GM10248 (cell line): ENCODE measurements around the gene C1QTNF7.

Source experiments
- CTCF ChIA-PET: fragments of 300-600 bp; sonication (Branson Sonifier 250); formaldehyde crosslinking; extraction: SDS; loops from one replicate; lab custom pipeline; 2021; ENCODE audit warnings: antibody characterized with exemption; lab: Yijun Ruan, JAX
- POLR2A ChIA-PET: fragments of 350-650 bp; sonication (Branson Sonifier 250); formaldehyde crosslinking; extraction: SDS; loops from one replicate; lab custom pipeline; 2020; ENCODE audit warnings: antibody characterized with exemption; lab: Yijun Ruan, JAX
- DNase-seq: peaks from one replicate; pipeline ENCODE4 v3.0.0; 2012; ENCODE audit errors: extremely low spot score
- CTCF ChIP-seq: IDR thresholded peaks from 2 replicates; pipeline ENCODE4 v1.5.1; 2012; ENCODE audit warnings: mild to moderate bottlenecking, low read depth; ENCODE audit errors: extremely low read depth, missing control alignments, control extremely low read depth

Gene C1QTNF7

GRCh38 chr4:15428611-15429010, 778 bp downstream of the C1QTNF7 start:
- no peak for TF ChIP-seq CTCF

GRCh38 chr4:15434091-15434490, 6.3 kb downstream of the C1QTNF7 start:
- POLR2A ChIA-PET: no interaction called here
- no peak for DNase-seq
- CTCF ChIA-PET: interaction anchor here (0.7 to 1.8 kb wide), 2 partner anchors 23 to 1777 kb away, joined by 3 to 5 read pairs; no protein-coding TSS in a partner anchor
- no peak for TF ChIP-seq CTCF

More at GRCh38 chr4:15428611-15429010, 778 bp downstream of the C1QTNF7 start:
- ChIA-PET CTCF (no interaction called here), POLR2A (no interaction called here)
- no peak for DNase-seq

- CTCF ChIA-PET: interaction anchor here (0.7 to 1.8 kb wide), 2 partner anchors 23 to 1778 kb away, joined by 3 to 5 read pairs; no protein-coding TSS in a partner anchor
- DNase-seq: no peak
- POLR2A ChIA-PET: no interaction called here
- no peak for TF ChIP-seq CTCF
These were observed 6.8 kb downstream of the C1QTNF7 start for GRCh38 chr4:15434676-15435075.

GRCh38 chr4:15436513-15436912, 8.7 kb downstream of the C1QTNF7 start:
- ChIA-PET POLR2A (no interaction called here), CTCF (interaction anchor here (0.8 to 1.7 kb wide), 2 partner anchors 21 to 40 kb away, joined by 3 to 6 read pairs; no protein-coding TSS in a partner anchor)
- DNase-seq: no peak
- no peak for TF ChIP-seq CTCF

GRCh38 chr4:15438939-15439524, 11.2 kb downstream of the C1QTNF7 start:
- POLR2A ChIA-PET: no interaction called here
- DNase-seq: no peak
- CTCF ChIA-PET: interaction anchor here (1.0 kb wide), 1 partner anchor 13 kb away, joined by 3 read pairs; no protein-coding TSS in a partner anchor
- TF ChIP-seq CTCF: no peak

- POLR2A ChIA-PET: no interaction called here
- CTCF ChIA-PET: interaction anchor here (1.4 to 3.2 kb wide), 2 partner anchors 12 to 14 kb away, joined by 4 to 17 read pairs; no protein-coding TSS in a partner anchor
- DNase-seq: no peak
- TF ChIP-seq CTCF: no peak
These were observed 15.7 kb downstream of the C1QTNF7 start for GRCh38 chr4:15443371-15444160.
